H9 (cell line): ENCODE data around the gene ADH1B. TPM values are rescaled to one million over a fixed set of nuclear protein-coding genes. Genes with fewer than 3 reads are reported as not detected.
"Not testable (repeated sequence)": the region's sequence is repeated elsewhere in the genome, so short reads cannot be mapped to it uniquely, and the experiment has no call there.

Source experiments
- DNase-seq: peaks from one replicate; pipeline ENCODE4 v3.0.0-alpha.2; 2017
- H2AFZ ChIP-seq: one replicate; pipeline ENCODE4 v1.6.1; 2013; ENCODE audit warnings: mild to moderate bottlenecking, low read length, control low read depth, moderate library complexity
- H2AK5ac ChIP-seq: 2 replicates; pipeline ENCODE4 v1.6.1; 2013; ENCODE audit warnings: low read length, control low read depth, mixed read lengths; ENCODE audit not compliant: insufficient read length
- H2BK120ac ChIP-seq: one replicate; pipeline ENCODE4 v1.6.1; 2013; ENCODE audit warnings: low read depth, mild to moderate bottlenecking, low read length, control low read depth, inconsistent platforms; ENCODE audit not compliant: poor library complexity, severe bottlenecking
- H2BK12ac ChIP-seq: 2 replicates; pipeline ENCODE4 v1.6.1; 2013; ENCODE audit warnings: low read length, control low read depth, mixed read lengths, low read depth; ENCODE audit not compliant: insufficient read length
- H2BK15ac ChIP-seq: 2 replicates; pipeline ENCODE4 v1.6.1; 2013; ENCODE audit warnings: low read depth, low read length, control low read depth
- H2BK20ac ChIP-seq: one replicate; pipeline ENCODE4 v1.6.1; 2013; ENCODE audit warnings: low read depth, mild to moderate bottlenecking, low read length, control low read depth, inconsistent platforms; ENCODE audit not compliant: poor library complexity, severe bottlenecking
- H2BK5ac ChIP-seq: 2 replicates; pipeline ENCODE4 v1.6.1; 2013; ENCODE audit warnings: low read length, control low read depth, mixed read lengths; ENCODE audit not compliant: insufficient read length
- H3K14ac ChIP-seq: 2 replicates; pipeline ENCODE4 v1.6.1; 2013; ENCODE audit warnings: low read length, control low read depth; ENCODE audit not compliant: insufficient read depth
- H3K18ac ChIP-seq: 2 replicates; pipeline ENCODE4 v1.6.1; 2013; ENCODE audit warnings: low read depth, mild to moderate bottlenecking, mixed read lengths, low read length, control low read depth; ENCODE audit not compliant: insufficient read length
- H3K23ac ChIP-seq: 2 replicates; pipeline ENCODE4 v1.6.1; 2013; ENCODE audit warnings: low read length, control low read depth, mixed read lengths, low read depth; ENCODE audit not compliant: insufficient read length
- H3K23me2 ChIP-seq: 2 replicates; pipeline ENCODE4 v1.6.1; 2013; ENCODE audit warnings: low read depth, mild to moderate bottlenecking, mixed read lengths, low read length, control low read depth; ENCODE audit not compliant: insufficient read length, poor library complexity, severe bottlenecking
- H3K27ac ChIP-seq: 2 replicates; pipeline ENCODE4 v1.5.1; 2013; ENCODE audit warnings: low read length, control low read depth, mixed read lengths, low read depth; ENCODE audit not compliant: insufficient read length
- H3K27me3 ChIP-seq: 2 replicates; pipeline ENCODE4 v1.6.1; 2013; ENCODE audit warnings: low read length, control low read depth, inconsistent platforms; ENCODE audit not compliant: insufficient read depth
- H3K4ac ChIP-seq: 2 replicates; pipeline ENCODE4 v1.6.1; 2013; ENCODE audit warnings: low read depth, mild to moderate bottlenecking, control low read depth, inconsistent platforms, low read length, moderate library complexity
- H3K4me1 ChIP-seq: 2 replicates; pipeline ENCODE4 v1.6.1; 2013; ENCODE audit warnings: low read length, control low read depth, inconsistent platforms; ENCODE audit not compliant: insufficient read depth
- H3K4me2 ChIP-seq: 2 replicates; pipeline ENCODE4 v1.6.1; 2013; ENCODE audit warnings: low read length, control low read depth, mixed read lengths; ENCODE audit not compliant: insufficient read length, insufficient read depth
- H3K56ac ChIP-seq: 2 replicates; pipeline ENCODE4 v1.6.1; 2013; ENCODE audit warnings: low read depth, mild to moderate bottlenecking, mixed read lengths, low read length, control low read depth; ENCODE audit not compliant: insufficient read length
- H3K79me1 ChIP-seq: 2 replicates; pipeline ENCODE4 v1.6.1; 2013; ENCODE audit warnings: low read depth, mild to moderate bottlenecking, moderate library complexity, low read length, control low read depth, inconsistent platforms; ENCODE audit not compliant: insufficient read depth, poor library complexity, severe bottlenecking
- H3K79me2 ChIP-seq: 2 replicates; pipeline ENCODE4 v1.6.1; 2013; ENCODE audit warnings: low read length, control low read depth, inconsistent platforms; ENCODE audit not compliant: insufficient read depth
- H3K9ac ChIP-seq: 2 replicates; pipeline ENCODE4 v1.6.1; 2013; ENCODE audit warnings: low read length, control low read depth, mixed read lengths; ENCODE audit not compliant: insufficient read length; ENCODE audit errors: extremely low read depth
- H3K9me3 ChIP-seq: one replicate; pipeline ENCODE4 v1.6.1; 2013; ENCODE audit warnings: low read depth, low read length, inconsistent platforms; ENCODE audit not compliant: control insufficient read depth
- H3T11ph ChIP-seq: one replicate; pipeline ENCODE4 v1.6.1; 2013; ENCODE audit warnings: mild to moderate bottlenecking, low read length, control low read depth, inconsistent platforms
- H4K20me1 ChIP-seq: one replicate; pipeline ENCODE4 v1.6.1; 2013; ENCODE audit not compliant: control insufficient read depth, insufficient read length, insufficient read depth
- H4K5ac ChIP-seq: 2 replicates; pipeline ENCODE4 v1.6.1; 2013; ENCODE audit warnings: low read depth, mild to moderate bottlenecking, mixed read lengths, low read length, control low read depth; ENCODE audit not compliant: insufficient read length
- H4K8ac ChIP-seq: replicated peaks from 2 replicates; pipeline ENCODE4 v1.6.1; 2013; ENCODE audit warnings: low read length, control low read depth, mixed read lengths, low read depth; ENCODE audit not compliant: insufficient read length
- H4K91ac ChIP-seq: 2 replicates; pipeline ENCODE4 v1.6.1; 2013; ENCODE audit warnings: low read depth, mild to moderate bottlenecking, moderate library complexity, mixed read lengths, low read length, control low read depth; ENCODE audit not compliant: insufficient read length
- H3K27ac Mint-ChIP-seq, 3 experiments: 2 replicates in 2 of 3; 3 replicates in 1 of 3; pipeline ENCODE4 v1.8.0; 2020 to 2021; ENCODE audit warnings: mixed read lengths in 3 of 3, mild to moderate bottlenecking in 1 of 3, moderate library complexity in 1 of 3
- H3K27me3 Mint-ChIP-seq: 2 replicates; pipeline ENCODE4 v1.8.0; 2021; ENCODE audit warnings: low read depth, mild to moderate bottlenecking, moderate library complexity, mixed read lengths
- H3K36me3 Mint-ChIP-seq, 3 experiments: 2 replicates in 2 of 3; 3 replicates in 1 of 3; pipeline ENCODE4 v1.8.0; 2020 to 2021; ENCODE audit warnings: low read depth in 3 of 3, mixed read lengths in 3 of 3; ENCODE audit not compliant: insufficient read depth in 1 of 3
- H3K4me1 Mint-ChIP-seq, 2 experiments: 2 replicates each; pipeline ENCODE4 v1.8.0; 2020; ENCODE audit warnings: mixed read lengths in 2 of 2
- H3K4me3 Mint-ChIP-seq, 2 experiments: 2 replicates in 1 of 2; 3 replicates in 1 of 2; pipeline ENCODE4 v1.8.0; 2020 to 2021; ENCODE audit warnings: mild to moderate bottlenecking in 2 of 2, mixed read lengths in 2 of 2, moderate library complexity in 1 of 2
- H3K9me3 Mint-ChIP-seq, 2 experiments: 2 replicates in 1 of 2; 3 replicates in 1 of 2; pipeline ENCODE4 v1.8.0; 2020; ENCODE audit warnings: mild to moderate bottlenecking in 2 of 2, mixed read lengths in 2 of 2, moderate library complexity in 1 of 2
- CTCF ChIP-seq: fragments of 200-600 bp; sonication (generic); conservative IDR thresholded peaks from 3 replicates; pipeline ENCODE4 v1.8.0; 2021; ENCODE audit warnings: antibody characterized with exemption, mild to moderate bottlenecking
- WGBS: extraction: QIAGEN DNeasy Blood & Tissue Kit; methylation state at CpG from one replicate; pipeline ENCODE4 v1.1.7; 2013; ENCODE audit warnings: missing lambda C conversion rate, low lambda C conversion rate, mixed read lengths; ENCODE audit not compliant: insufficient read length; ENCODE audit errors: extremely low coverage; 5-methylcytosine and 5-hydroxymethylcytosine counted together
- total RNA-seq: library from RNA; stranded (reverse); gene quantifications from 2 replicates; pipeline ENCODE4 v1.2.1, GENCODE V29; 2021

Gene ADH1B
- total RNA-seq, 1 experiment from 2014 or later, result not detected

DNA sequence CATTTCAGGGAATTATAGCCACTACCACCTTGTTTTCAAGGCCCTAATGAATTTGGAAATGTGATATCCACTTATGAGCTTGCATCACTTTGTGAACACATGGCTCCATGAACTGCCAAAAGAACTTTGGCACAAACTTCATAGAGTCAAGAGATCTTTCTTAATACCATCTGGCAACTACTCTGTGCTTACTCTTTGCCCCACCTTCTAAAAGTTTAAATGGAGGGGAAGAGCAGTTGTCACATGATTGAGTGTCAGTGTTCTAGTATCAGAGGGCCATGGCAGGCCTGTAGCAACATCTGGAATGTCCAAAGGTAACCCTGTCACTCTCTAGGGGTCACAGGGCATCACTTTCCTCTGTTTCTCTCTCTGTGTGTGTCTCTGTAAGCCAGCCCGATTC, 2.6 kb upstream of the ADH1B start:
- Histone ChIP-seq H3K18ac (no peak overlapping the region), H2BK120ac (no peak overlapping the region), H3K9me3 (no peaks in the 10 kb centered on the region), H3K4me1 (no peaks in the 10 kb centered on the region; the same call in 1 of the 2 replicates), H3T11ph (no peak overlapping the region), H4K5ac (no peak overlapping the region), H2AK5ac (no peak overlapping the region), H3K4me2 (no peak overlapping the region), H2BK20ac (no peak overlapping the region), H3K9ac (no peak overlapping the region), H4K91ac (no peak overlapping the region), H3K79me1 (no peaks in the 10 kb centered on the region), H3K23ac (no peak overlapping the region), H3K79me2 (no peaks in the 10 kb centered on the region), H2BK15ac (no peak overlapping the region), H3K56ac (no peak overlapping the region), H4K20me1 (no peaks in the 10 kb centered on the region), H2BK5ac (no peak overlapping the region), H2AFZ (no peak overlapping the region), H2BK12ac (no peak overlapping the region), H4K8ac (no peak overlapping the region), H3K23me2 (no peaks in the 10 kb centered on the region), H3K27ac (no peak overlapping the region), H3K14ac (no peak overlapping the region), H3K4ac (no peak overlapping the region), H3K27me3 (no peaks in the 10 kb centered on the region)
- H3K4me1 Mint-ChIP-seq, result peaks cover 7 to 10% of the 10 kb centered on the region in 2 experiments
- TF ChIP-seq CTCF, result no peak
- H3K4me3 Mint-ChIP-seq, result no peak overlapping the region
- H3K36me3 Mint-ChIP-seq, result peaks cover 0 to 11% (median 3%) of the 10 kb centered on the region in 3 experiments; a peak in 6 of 7 replicates
- H3K27me3 Mint-ChIP-seq, result no peaks in the 10 kb centered on the region
- no CpG with 5 or more reads among the region's 1 CpG for WGBS
- DNase-seq, result no peak
- no peak overlapping the region for H3K27ac Mint-ChIP-seq
- H3K9me3 Mint-ChIP-seq, result peaks cover 15 to 16% of the 10 kb centered on the region in 2 experiments

GRCh38 chr4:99317811-99318210, 3.4 kb downstream of the ADH1B start:
- not testable (repeated sequence) for H3K36me3 Mint-ChIP-seq, H2AFZ ChIP-seq, H3K23me2 ChIP-seq, H3K27ac Mint-ChIP-seq, H2BK120ac ChIP-seq, H3T11ph ChIP-seq, H3K9ac ChIP-seq, H2BK5ac ChIP-seq, H4K5ac ChIP-seq, H4K20me1 ChIP-seq, H3K4ac ChIP-seq, H3K4me2 ChIP-seq, H3K4me3 Mint-ChIP-seq, H3K27me3 Mint-ChIP-seq, DNase-seq, H3K79me2 ChIP-seq, H2BK15ac ChIP-seq, H3K4me1 ChIP-seq, H3K18ac ChIP-seq, H3K23ac ChIP-seq, H3K27me3 ChIP-seq, H3K4me1 Mint-ChIP-seq, H3K9me3 Mint-ChIP-seq, H3K14ac ChIP-seq, H2BK20ac ChIP-seq, H2AK5ac ChIP-seq, H2BK12ac ChIP-seq, H3K79me1 ChIP-seq, H3K9me3 ChIP-seq, H4K8ac ChIP-seq, H3K27ac ChIP-seq, H4K91ac ChIP-seq, H3K56ac ChIP-seq
- no CpG with 5 or more reads among the region's 8 CpGs for WGBS
